ENCODE data around the gene SCTR.

DNA sequence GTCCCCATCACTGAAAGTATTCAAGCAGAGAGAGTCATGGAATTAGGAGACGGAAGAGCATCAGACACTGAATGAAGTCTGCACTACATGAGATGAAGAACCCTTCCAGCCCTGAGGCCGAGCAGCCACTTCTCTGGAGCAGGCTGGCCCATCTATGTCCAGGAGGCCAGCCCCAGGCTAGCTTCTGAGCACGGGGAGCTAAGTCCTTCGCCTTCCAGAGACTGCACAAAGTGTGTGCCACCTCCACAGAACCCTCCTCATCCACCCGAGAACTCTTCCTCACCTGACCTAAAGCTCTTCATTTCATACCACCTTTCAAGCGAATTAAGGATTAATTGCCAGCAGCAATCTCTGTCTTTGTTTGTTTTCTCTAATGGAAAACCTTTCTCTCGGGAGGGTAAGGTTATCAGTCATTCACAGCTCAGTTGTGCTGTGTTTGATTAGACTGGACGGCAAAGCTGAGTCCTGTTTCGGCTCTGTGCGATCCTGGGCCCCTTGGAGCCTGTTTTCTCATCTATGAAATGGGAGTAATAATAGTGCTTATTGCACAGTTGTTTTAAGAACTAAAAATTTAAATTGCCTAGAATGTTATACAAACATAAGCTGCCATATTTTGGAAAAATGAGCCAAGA is 38.0 kb downstream of the SCTR start:
- no peak for TF ChIP-seq CTCF (IDR thresholded peaks at IDR 0.05)
- TF ChIP-seq, protein P1, sequence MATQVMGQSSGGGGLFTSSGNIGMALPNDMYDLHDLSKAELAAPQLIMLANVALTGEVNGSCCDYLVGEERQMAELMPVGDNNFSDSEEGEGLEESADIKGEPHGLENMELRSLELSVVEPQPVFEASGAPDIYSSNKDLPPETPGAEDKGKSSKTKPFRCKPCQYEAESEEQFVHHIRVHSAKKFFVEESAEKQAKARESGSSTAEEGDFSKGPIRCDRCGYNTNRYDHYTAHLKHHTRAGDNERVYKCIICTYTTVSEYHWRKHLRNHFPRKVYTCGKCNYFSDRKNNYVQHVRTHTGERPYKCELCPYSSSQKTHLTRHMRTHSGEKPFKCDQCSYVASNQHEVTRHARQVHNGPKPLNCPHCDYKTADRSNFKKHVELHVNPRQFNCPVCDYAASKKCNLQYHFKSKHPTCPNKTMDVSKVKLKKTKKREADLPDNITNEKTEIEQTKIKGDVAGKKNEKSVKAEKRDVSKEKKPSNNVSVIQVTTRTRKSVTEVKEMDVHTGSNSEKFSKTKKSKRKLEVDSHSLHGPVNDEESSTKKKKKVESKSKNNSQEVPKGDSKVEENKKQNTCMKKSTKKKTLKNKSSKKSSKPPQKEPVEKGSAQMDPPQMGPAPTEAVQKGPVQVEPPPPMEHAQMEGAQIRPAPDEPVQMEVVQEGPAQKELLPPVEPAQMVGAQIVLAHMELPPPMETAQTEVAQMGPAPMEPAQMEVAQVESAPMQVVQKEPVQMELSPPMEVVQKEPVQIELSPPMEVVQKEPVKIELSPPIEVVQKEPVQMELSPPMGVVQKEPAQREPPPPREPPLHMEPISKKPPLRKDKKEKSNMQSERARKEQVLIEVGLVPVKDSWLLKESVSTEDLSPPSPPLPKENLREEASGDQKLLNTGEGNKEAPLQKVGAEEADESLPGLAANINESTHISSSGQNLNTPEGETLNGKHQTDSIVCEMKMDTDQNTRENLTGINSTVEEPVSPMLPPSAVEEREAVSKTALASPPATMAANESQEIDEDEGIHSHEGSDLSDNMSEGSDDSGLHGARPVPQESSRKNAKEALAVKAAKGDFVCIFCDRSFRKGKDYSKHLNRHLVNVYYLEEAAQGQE (IDR thresholded peaks at IDR 0.05; ENCODE audit: insufficient read depth in 1 of 2, low read depth in 2 of 2, low read length in 1 of 2) = no peak

Measured in Panc1 (cell line).